ENCODE data around the gene HBE1.
"Not testable (repeated sequence)": the region's sequence is repeated elsewhere in the genome, so short reads cannot be mapped to it uniquely, and the experiment has no call there.

HBE1 gene

DNA sequence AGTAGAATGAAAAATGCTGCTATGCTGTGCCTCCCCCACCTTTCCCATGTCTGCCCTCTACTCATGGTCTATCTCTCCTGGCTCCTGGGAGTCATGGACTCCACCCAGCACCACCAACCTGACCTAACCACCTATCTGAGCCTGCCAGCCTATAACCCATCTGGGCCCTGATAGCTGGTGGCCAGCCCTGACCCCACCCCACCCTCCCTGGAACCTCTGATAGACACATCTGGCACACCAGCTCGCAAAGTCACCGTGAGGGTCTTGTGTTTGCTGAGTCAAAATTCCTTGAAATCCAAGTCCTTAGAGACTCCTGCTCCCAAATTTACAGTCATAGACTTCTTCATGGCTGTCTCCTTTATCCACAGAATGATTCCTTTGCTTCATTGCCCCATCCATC is 14.9 kb upstream of the HBE1 start:
- no peak for DNase-seq

DNA sequence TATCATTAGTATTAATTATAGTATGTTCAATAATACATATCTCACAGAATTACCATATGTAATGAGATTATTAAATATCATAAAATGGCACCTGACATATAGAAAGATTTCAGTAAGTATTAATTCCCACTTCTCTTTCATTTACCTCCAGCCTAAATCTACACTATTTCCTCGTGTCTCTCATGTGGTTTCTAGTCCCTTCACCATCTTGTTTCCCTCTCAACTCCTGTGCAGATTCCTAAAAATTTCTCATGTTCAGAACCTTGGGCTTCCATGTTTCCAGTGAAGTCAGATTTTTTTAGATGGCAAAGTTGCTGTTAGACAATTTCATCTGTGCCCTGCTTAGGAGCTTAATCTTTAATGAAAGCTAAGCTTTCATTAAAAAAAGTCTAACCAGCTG is 14.1 kb upstream of the HBE1 start:
- DNase-seq: no peak

DNA sequence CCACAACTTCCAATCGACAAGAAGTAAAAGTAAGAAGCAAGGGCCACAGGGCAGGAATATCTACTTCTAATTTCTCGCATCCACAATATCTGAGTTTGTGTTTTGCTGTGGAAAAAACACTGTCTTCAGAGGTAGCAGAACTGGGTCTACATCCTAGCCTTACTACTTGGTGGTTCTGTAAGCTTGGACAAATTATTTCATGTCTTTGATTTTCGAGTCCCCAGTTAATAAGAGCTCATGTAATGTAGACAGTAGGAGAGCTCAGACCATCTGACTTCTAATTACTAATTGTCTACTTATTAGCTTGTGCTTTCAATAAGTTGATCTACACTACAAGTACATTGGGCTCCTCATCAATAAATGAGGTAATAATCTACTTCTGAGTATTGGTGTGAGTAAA is 13.3 kb upstream of the HBE1 start:
- no peak for DNase-seq

DNA sequence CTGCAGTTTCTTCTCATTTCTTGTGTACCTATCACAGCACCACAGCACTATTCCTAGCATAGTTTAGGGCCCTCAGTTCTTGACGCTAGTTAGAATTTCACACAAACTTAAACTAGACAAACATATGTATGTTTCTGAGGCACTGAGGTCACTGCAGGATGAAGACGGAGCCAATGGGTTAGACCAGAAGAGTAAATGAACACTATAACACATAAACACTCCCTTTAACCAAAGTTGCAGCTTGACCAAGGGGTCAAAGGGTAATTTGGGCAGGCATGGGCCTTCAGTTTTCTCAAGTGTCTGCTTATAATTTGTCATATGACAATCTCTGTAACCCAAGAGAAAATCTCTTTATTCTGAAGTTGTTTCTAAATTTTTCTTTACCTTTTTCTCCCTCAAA is 12.9 kb upstream of the HBE1 start:
- no peak for DNase-seq

DNA sequence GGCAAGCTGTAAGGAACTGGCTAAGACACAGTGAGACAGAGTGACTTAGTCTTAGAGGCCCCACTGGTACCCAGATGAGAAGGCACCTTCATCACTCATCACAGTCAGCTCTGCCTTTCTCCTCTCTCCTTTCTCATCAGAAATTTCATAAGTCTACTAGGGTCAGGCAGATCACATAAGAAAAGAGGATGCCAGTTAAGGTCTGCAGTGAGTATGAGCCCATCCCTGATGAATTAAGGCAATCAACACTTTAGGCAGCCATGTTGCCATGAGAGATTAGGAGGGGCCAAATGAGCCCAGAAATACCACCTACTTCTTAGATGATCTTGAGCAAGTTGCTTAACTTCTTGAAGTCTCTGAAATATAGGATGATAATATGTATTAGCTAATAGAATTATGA is 11.9 kb upstream of the HBE1 start:
- no peak for DNase-seq

DNA sequence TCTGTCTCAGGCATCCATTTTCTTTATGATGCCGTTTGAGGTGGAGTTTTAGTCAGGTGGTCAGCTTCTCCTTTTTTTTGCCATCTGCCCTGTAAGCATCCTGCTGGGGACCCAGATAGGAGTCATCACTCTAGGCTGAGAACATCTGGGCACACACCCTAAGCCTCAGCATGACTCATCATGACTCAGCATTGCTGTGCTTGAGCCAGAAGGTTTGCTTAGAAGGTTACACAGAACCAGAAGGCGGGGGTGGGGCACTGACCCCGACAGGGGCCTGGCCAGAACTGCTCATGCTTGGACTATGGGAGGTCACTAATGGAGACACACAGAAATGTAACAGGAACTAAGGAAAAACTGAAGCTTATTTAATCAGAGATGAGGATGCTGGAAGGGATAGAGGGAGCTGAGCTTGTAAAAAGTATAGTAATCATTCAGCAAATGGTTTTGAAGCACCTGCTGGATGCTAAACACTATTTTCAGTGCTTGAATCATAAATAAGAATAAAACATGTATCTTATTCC is 10.9 kb upstream of the HBE1 start:
- peak; percentile 94 for DNase-seq

DNA sequence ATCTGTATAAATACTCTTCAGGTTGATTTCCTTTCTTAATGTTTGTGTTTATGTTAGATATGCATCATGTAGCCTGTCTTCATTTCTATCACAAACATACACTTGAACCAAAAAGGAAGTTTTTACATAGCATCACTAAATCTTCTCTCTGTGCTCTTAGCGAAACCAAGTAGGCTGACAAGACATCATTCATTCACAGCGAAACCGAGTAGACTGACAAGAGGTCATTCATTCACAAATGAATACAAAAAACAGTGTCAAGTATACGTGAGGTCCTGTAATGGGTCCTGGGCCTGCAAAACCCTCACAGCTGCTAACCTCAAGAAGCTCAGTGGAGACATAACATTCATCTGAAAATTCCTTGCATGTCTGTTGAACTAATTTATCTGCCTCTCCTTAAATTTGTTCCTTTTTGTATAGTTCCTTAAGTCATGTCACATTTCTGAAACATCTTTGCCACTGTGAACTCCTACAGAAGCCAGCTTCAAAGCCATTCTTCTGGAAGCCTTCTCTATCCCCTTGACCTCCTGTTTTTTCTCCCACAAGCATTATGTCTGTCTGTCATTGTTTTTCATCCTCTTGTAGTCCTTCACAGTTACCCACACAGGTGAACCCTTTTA is 9.8 kb upstream of the HBE1 start:
- DNase-seq: no peak

DNA sequence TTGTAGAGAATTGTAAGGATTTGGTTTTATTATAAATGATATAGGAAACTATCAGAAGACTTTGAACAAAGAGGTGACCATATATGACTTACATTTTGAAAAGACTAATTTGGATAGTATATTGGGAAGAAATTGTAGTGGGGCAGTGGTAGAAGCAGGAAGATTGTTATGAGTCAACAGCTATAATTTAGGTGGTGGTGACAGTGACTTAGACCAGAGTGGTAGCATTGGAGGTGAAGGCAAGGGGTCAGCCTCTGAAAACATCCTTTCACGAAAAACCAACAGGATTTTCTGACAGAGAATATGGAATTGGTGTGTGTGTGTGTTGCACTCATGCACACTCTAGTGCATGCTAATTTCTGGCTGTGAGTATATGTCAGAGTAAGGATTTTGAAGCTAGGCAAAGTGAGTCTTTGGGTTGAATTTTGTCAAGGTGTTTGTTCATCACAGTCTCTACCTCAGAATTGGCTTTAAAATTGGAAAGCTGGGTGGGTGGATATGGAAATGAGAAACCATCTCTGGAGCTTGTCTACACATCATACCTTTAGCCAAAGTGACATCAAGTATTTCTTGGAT is 8.2 kb upstream of the HBE1 start:
- no peak for DNase-seq

DNA sequence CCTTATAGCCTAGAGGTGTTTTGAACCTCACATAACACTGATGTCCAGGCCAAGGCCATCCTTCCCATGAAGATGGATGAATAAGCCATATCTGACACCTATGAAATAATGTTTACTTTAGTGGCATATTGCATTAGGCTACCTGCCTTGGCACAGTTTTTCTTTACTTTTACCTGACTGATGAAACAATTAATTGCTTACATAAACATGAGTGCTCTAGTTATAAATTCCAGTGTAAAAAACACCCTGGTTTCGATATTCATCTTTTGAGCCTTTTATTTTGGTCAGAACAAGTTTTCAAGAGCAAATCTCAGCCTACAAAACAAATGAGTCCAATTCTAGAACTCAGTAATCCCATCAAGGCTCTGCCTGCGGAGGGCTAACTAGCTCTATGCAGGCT is 7.0 kb upstream of the HBE1 start:
- no peak for DNase-seq

DNA sequence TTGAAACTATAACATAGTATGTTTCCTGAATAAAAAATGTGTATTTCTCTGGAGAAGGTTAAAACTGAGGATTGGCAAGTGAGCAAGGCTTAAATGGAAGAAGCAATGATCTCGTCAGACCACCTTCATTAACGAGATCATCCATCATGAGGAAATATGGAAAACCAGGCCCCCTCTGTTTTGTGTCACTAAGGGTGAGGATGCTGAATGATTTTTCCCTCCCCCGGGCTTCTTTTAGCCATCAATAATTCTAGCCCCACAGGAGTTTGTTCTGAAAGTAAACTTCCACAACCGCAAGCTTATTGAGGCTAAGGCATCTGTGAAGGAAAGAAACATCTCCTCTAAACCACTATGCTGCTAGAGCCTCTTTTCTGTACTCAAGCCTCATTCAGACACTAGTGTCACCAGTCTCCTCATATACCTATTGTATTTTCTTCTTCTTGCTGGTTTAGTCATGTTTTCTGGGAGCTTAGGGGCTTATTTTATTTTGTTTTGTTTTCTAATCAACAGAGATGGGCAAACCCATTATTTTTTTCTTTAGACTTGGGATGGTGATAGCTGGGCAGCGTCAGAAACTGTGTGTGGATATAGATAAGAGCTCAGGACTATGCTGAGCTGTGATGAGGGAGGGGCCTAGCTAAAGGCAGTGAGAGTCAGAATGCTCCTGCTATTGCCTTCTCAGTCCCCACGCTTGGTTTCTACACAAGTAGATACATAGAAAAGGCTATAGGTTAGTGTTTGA is 5.8 kb upstream of the HBE1 start:
- DNase-seq: no peak

DNA sequence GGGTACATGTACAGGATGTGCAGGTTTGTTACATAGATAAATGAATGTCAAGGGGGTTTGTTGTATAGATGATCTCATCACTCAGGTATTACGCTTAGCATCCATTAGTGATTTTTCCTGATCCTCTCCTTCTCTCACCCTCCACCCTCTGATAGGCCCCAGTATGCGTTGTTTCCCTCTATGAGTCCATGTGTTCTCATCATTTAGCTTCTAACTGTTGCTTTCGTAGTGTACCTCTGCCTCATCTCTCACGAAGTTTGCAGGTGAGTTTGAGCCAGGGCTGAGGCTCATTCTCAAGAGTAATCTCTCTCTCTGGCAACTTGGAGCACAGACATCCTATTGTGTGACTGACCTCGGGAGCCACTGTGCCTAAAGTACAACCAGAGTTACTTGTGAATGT is 4.7 kb upstream of the HBE1 start:
- DNase-seq: no peak

DNA sequence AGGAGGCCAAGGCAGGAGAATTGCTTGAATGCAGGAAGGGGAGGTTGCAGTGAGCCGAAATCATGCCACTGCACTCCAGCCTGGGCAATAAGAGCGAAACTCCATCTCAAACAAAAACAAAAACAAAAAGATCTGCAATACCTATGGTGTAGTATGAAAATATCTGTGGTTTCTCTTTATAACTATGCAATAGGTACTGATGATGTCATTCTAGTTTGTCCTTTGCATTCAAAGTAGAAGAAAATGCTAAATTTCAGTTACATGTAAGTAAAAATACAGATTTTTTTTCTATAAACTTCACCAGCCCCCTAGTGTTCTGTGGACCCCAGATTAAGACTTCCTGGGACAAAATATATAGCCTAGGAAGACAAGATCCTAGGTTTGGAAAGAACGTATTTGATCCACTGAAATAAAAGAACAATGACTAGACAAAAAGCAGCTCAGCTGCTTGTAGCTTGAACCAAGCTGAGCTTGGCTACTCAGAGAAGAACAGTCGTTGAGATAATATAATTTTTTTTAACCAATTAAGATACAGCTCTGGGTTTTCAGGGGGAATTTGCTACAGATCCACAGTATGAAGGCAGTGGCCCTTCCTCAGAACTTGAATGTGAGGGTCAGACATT is 2.8 kb upstream of the HBE1 start:
- no peak for DNase-seq

DNA sequence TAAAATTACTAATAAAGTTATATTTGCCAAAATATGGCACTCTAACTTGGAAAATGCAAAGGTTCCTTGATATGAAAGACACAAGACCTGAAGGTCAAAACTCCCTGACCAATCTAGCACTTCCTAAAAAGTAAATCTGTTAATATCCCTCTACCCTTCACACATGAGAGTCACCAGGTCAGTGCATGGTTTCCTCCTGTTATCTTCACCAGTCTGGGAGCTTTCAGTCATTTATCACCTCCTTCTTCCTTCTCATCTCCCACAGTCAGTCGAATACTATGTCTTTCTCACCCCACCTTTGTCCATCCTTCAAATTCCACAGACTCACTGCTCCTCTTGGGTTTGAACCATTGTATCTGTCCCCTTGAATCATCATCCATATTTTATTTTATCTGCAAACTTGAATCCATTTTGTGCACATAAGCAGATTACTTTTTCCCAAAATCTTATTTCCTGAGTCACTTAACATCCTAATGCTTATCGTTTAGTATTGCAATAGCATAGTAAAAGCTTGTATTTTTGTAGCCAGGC is 2.6 kb downstream of the HBE1 start:
- DNase-seq: no peak

DNA sequence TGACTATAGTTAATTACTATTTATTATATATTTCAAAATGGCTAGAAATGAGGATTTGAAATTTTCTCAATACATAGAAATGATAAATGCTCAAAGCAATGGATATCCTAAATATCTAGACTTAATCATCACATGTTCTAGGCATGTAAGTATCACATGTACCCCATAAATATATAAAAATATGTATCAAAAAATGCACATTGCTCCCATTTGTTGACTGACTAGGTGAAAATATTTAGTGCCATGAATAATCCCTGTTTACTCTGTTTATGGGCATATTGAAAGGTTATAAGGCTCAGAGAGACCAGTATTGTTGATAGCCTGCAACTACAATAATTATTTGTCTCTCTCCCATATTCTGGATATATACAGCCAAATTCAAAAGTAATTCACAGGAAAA is 3.1 kb downstream of the HBE1 start:
- no peak for DNase-seq

DNA sequence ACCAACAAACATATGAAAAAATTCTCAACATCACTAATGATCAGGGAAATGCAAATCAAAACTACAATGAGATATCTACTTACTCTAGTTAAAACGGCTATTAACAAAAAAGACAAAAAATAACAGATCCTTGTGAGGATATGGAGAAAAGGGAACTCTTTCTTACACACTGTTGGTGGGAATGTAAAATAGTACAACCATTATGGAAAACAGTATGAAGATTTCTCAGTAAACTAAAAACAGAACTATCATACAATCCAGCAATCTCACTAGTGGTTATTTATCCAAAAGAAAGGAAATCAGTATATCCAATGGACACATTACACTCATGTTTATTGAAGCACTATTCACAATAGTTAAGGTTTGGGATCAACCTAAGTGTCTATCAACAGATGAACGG is 3.9 kb downstream of the HBE1 start:
- no peak for DNase-seq

DNA sequence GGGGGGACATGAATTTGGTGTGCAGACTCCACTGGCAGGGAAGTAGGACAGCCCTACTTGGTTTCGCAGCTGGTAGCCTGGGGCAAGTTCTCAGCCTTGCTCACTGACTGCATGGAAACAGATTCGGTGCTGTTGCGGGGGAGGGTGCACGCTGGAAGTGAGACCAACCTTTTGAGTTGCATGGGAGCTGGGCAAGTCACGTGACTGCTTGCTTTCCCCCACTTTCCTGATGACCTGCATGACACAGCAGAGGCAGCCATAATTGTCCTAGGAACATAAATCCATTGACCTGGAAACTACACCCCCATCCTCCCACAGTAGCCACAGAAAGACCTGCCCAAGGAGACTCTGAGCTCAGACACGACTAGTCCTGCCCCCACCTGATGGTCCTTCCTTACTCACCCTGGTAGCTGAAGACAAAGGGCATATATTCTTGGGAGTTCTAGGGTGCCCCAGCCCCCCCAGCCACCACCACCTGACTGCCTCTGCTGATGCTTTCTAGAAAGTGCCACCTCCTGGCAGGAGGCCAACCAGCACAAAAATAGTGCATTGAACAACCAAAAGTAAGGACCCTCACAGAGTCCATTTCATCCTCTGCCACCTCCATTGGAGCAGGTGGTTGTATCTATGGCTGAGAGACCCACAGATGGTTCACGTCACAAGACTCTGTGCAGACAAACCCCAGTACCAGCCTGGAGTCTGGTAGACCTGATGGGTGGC is 11.0 kb downstream of the HBE1 start:
- DNase-seq: no peak

DNA sequence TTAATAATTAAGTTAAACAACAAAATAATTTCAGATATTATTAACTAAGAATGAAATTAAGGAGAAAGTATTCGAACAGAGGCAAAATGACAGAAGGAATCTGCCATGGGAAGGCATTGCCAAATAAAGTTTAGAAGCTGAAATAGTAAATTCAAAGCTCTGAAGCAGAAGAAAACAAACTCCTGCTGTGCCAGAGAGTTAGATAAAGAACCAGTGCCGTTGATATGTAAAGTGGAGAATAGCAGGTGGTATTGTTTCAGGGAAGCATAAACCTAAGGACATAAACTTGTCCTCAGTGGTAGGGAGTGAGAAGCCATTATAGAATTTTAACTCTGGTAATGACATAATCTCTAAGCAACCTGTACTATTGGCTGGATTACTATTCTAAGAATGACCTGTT is 12.4 kb downstream of the HBE1 start:
- no peak for DNase-seq

DNA sequence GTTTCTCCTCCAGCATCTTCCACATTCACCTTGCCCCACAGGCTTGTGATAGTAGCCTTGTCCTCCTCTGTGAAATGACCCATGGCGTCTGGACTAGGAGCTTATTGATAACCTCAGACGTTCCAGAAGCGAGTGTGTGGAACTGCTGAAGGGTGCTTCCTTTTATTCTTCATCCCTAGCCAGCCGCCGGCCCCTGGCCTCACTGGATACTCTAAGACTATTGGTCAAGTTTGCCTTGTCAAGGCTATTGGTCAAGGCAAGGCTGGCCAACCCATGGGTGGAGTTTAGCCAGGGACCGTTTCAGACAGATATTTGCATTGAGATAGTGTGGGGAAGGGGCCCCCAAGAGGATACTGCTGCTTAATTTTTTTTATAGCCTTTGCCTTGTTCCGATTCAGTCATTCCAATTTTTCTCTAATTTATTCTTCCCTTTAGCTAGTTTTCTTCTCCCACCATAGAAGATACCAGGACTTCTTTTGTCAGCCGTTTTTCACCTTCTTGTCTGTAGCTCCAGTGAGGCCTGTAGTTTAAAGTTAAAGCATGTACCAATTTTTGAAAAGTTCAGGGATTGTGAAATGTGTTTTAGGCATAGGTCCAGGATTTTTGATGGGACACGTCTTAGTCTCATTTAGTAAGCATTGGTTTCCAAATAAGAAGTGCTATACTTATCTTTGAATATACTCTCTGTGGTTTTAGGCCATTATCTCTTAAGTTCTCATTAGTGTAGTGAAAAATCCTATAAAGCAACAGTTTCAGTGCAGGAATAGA is 14.9 kb downstream of the HBE1 start, which contains the start of gene HBG2:
TSS of gene HBG2 (minus strand) at position 136 of the 768 bp plus-strand sequence. CDS start at position 83, 53 bp downstream.
- not testable (repeated sequence) for DNase-seq

DNA sequence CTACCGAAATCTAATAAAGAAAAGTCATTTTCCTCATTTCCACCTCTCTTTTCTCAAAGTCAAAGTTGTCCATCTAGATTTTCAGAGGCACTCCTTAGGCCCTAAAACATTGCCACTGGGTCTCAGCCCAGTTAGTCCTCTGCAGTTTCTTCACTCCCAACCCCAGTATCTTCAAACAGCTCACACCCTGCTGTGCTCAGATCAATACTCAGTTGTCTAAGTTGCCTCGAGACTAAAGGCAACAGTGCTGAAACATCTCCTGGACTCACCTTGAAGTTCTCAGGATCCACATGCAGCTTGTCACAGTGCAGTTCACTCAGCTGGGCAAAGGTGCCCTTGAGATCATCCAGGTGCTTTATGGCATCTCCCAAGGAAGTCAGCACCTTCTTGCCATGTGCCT is 15.7 kb downstream of the HBE1 start:
- DNase-seq: not testable (repeated sequence)

DNA sequence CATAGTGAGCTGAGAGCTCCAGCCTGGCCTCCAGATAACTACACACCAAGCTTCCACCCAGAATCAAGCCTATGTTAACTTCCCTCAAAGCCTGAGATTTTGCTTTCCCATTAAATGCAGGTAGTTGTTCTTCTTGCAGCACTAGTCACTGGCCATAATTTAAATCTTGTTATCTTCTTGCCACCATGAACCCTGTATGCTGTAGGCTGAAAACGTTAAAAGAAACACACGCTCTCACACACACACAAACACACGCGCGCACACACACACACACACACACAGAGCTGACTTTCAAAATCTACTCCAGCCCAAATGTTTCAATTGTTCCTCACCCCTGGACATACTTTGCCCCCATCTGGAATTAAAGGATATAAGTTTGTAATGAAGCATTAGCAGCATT is 16.3 kb downstream of the HBE1 start:
- DNase-seq: not testable (repeated sequence)

DNA sequence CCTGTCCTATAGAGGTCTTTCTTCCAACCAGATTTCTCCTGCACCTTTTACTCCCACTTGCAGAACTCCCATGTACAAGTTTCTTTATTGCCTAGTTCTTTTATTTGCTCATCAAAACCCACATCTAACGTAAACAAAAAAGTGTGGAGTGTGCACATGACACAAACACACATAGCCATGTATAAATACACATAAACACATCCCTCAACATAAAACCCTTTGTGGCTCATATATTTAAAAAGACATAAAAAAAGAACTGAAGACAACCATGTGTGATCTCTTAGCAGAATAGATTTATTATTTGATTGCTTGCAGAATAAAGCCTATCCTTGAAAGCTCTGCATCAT is 16.9 kb downstream of the HBE1 start:
- no peak for DNase-seq
